WTC11 (cell line): Measurements from ENCODE around the gene SPAG9. TPM values are rescaled to one million over a fixed set of nuclear protein-coding genes. Genes with fewer than 3 reads are reported as not detected.

Experiments used
- ATAC-seq: fragments of 200-7000 bp; cut with Tn5 transposase; 2 replicates; pipeline ENCODE4 v1.10.0; 2021; ENCODE audit warnings: mild to moderate bottlenecking, moderate library complexity
- CTCF ChIA-PET: fragments of 300-600 bp; sonication (Branson Sonifier 250); formaldehyde crosslinking; loops from one replicate; lab custom pipeline; 2021; ENCODE audit warnings: antibody characterized with exemption; lab: Charles Lee
- POLR2A ChIA-PET: fragments of 350-600 bp; sonication (Branson Sonifier 250); formaldehyde crosslinking; loops from one replicate; lab custom pipeline; 2021; ENCODE audit warnings: antibody characterized with exemption; lab: Charles Lee
- DNase-seq: peaks from one replicate; pipeline ENCODE4 v3.0.0; 2021; ENCODE audit warnings: low spot score
- H3K27ac Mint-ChIP-seq: 2 replicates; pipeline ENCODE4 v1.8.0; 2021; ENCODE audit warnings: mixed read lengths
- H3K27me3 Mint-ChIP-seq: 2 replicates; pipeline ENCODE4 v1.8.0; 2021; ENCODE audit warnings: low read depth, mild to moderate bottlenecking, moderate library complexity, mixed read lengths
- H3K36me3 Mint-ChIP-seq: 2 replicates; pipeline ENCODE4 v1.8.0; 2021; ENCODE audit warnings: mixed read lengths
- H3K4me1 Mint-ChIP-seq: 2 replicates; pipeline ENCODE4 v1.8.0; 2022; ENCODE audit warnings: mixed read lengths
- H3K4me3 Mint-ChIP-seq: 2 replicates; pipeline ENCODE4 v1.8.0; 2021; ENCODE audit warnings: mild to moderate bottlenecking, moderate library complexity, mixed read lengths
- H3K9me3 Mint-ChIP-seq: 2 replicates; pipeline ENCODE4 v1.8.0; 2021; ENCODE audit warnings: mixed read lengths
- ATF2 ChIP-seq: sonication (generic); formaldehyde crosslinking; IDR thresholded peaks from 2 replicates; pipeline ENCODE4 v1.8.1; 2022; ENCODE audit warnings: low read depth, missing genetic modification reagents, borderline replicate concordance
- CREB1 ChIP-seq: sonication (generic); formaldehyde crosslinking; IDR thresholded peaks from 2 replicates; pipeline ENCODE4 v1.8.0; 2023; ENCODE audit warnings: mild to moderate bottlenecking, missing genetic modification reagents
- CTCF ChIP-seq: fragments of 200-600 bp; IDR thresholded peaks from 2 replicates; pipeline ENCODE4 v1.8.0; 2022; ENCODE audit warnings: antibody characterized with exemption
- EMX1 ChIP-seq: fragments of 250-450 bp; sonication (Bioruptor Pico); IDR thresholded peaks from 2 replicates; pipeline ENCODE4 v1.8.0; 2021; ENCODE audit warnings: mild to moderate bottlenecking
- FOXP1 ChIP-seq: sonication (generic); formaldehyde crosslinking; IDR thresholded peaks from 2 replicates; pipeline ENCODE4 v1.8.0; 2022; ENCODE audit warnings: missing genetic modification reagents, mild to moderate bottlenecking, moderate library complexity, borderline replicate concordance
- GTF2I ChIP-seq: fragments of 250-450 bp; sonication (Bioruptor Pico); conservative IDR thresholded peaks from 2 replicates; pipeline ENCODE4 v1.4.0; 2021; ENCODE audit warnings: mild to moderate bottlenecking
- HMGA2 ChIP-seq: fragments of 250-450 bp; sonication (Bioruptor Pico); IDR thresholded peaks from 2 replicates; pipeline ENCODE4 v1.4.0; 2021; ENCODE audit warnings: mild to moderate bottlenecking, moderate library complexity
- IRF2 ChIP-seq: sonication (generic); formaldehyde crosslinking; IDR thresholded peaks from 2 replicates; pipeline ENCODE4 v1.8.0; 2022; ENCODE audit warnings: low read depth, missing genetic modification reagents, borderline replicate concordance
- JUN ChIP-seq: sonication (generic); formaldehyde crosslinking; IDR thresholded peaks from 2 replicates; pipeline ENCODE4 v1.8.0; 2023; ENCODE audit warnings: mild to moderate bottlenecking, missing genetic modification reagents
- KAT7 ChIP-seq: sonication (generic); formaldehyde crosslinking; IDR thresholded peaks from 2 replicates; pipeline ENCODE4 v1.8.1; 2023; ENCODE audit warnings: missing genetic modification reagents, mild to moderate bottlenecking, borderline replicate concordance
- MAX ChIP-seq: sonication (generic); formaldehyde crosslinking; IDR thresholded peaks from 2 replicates; pipeline ENCODE4 v1.8.0; 2022; ENCODE audit warnings: mild to moderate bottlenecking, missing genetic modification reagents
- MLX ChIP-seq: sonication (generic); formaldehyde crosslinking; IDR thresholded peaks from 2 replicates; pipeline ENCODE4 v1.8.1; 2023; ENCODE audit warnings: mild to moderate bottlenecking, missing genetic modification reagents, moderate library complexity
- NR2C2 ChIP-seq: sonication (generic); formaldehyde crosslinking; IDR thresholded peaks from 2 replicates; pipeline ENCODE4 v1.8.0; 2022; ENCODE audit warnings: mild to moderate bottlenecking, missing genetic modification reagents
- OVOL2 ChIP-seq: fragments of 250-450 bp; sonication (Bioruptor Pico); IDR thresholded peaks from 2 replicates; pipeline ENCODE4 v1.9.0; 2021; ENCODE audit warnings: mild to moderate bottlenecking, borderline replicate concordance
- USF2 ChIP-seq: sonication (generic); formaldehyde crosslinking; IDR thresholded peaks from 2 replicates; pipeline ENCODE4 v1.8.1; 2023; ENCODE audit warnings: mild to moderate bottlenecking, missing genetic modification reagents, moderate library complexity
- ZNF121 ChIP-seq: sonication (generic); formaldehyde crosslinking; IDR thresholded peaks from 2 replicates; pipeline ENCODE4 v1.8.0; 2023; ENCODE audit warnings: missing genetic modification reagents
- ZNF219 ChIP-seq: sonication (generic); formaldehyde crosslinking; IDR thresholded peaks from 2 replicates; pipeline ENCODE4 v1.8.0; 2023; ENCODE audit warnings: missing genetic modification reagents, mild to moderate bottlenecking, borderline replicate concordance
- ZNF263 ChIP-seq: sonication (generic); formaldehyde crosslinking; IDR thresholded peaks from 2 replicates; pipeline ENCODE4 v1.8.1; 2022; ENCODE audit warnings: low read depth, mild to moderate bottlenecking, moderate library complexity, missing genetic modification reagents
- ZNF423 ChIP-seq: fragments of 250-450 bp; sonication (Bioruptor Pico); IDR thresholded peaks from 2 replicates; pipeline ENCODE4 v2.1.2; 2022; ENCODE audit warnings: mild to moderate bottlenecking, moderate library complexity
- total RNA-seq: library from RNA; stranded (reverse); gene quantifications from 3 replicates; pipeline ENCODE4 v1.2.3, GENCODE V29; 2021
- TF ChIP-seq, protein P1 (sequence below): sonication (generic); formaldehyde crosslinking; IDR thresholded peaks from 2 replicates; pipeline ENCODE4 v1.8.1; 2022; ENCODE audit warnings: missing genetic modification reagents, borderline replicate concordance

Gene SPAG9
- total RNA-seq, 1 experiment from 2014 or later: 51.9 TPM

DNA sequence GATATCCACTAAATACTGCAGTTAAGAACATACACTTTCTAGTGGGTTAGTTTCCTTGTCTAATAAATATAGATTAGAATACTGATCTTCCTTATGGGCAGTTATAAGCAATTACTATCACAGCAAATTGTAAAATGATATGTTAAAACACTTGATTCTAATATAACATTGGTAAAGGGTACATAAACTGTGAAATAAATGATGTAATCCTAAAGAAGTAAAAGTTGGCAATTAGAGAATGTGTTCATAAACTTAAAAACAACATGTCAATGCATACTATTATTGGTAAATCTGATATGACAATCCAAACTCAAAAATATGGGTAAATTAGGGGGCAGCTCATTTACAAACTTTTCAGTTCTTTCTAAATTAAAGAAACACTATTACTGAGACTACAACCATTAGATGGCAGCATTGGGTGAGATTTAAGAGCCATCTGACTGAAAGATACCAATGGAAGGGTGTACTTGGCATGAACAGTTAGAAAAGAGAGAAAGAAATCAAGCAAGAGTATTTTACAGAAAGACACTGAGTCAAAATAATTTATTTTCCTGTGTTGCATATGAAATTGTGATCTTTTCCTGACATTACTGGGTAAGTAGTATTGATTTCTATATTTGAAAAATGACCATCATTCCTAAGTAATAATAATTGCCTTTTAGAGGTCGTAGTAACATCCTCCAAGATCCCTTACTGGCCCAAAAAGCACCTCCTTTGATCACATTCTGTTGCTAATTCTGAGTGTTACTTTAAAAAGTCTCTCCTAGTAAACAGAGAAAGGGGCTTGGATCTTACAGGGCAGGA, 119.6 kb downstream of the SPAG9 start (continued):
- TF ChIP-seq USF2: no peak
- TF ChIP-seq, all 79 proteins: peak for 0

DNA sequence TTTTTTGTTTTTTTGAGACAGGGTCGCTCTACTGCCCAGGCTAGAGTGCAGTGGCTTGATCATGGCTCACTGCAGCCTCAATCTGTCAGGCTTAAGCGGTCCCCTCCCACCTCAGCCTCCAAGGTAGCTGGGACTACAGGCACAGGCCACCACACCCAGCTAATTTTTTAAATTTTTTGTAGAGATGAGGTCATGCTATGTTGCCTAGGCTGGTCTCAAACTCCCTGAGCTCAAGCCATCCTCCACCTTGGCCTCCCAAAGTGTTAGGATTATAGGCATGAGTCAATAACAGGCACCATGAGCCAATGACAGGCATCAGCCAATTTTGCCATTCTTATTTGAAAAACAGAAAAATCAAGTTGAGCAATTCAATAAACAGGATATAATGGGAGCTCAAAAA, 125.0 kb downstream of the SPAG9 start:
- Mint-ChIP-seq H3K27me3 (no peaks in the 10 kb centered on the region), H3K4me3 (no peak overlapping the region), H3K9me3 (no peaks in the 10 kb centered on the region), H3K27ac (no peak overlapping the region), H3K4me1 (no peaks in the 10 kb centered on the region), H3K36me3 (peaks cover 48% of the 10 kb centered on the region)
- TF ChIP-seq USF2 (no peak), ZNF121 (CRISPR knock-in tag) (no peak), JUN (CRISPR knock-in tag) (no peak), KAT7 (CRISPR knock-in tag) (no peak), ATF2 (CRISPR knock-in tag) (no peak), IRF2 (CRISPR knock-in tag) (no peak), MAX (CRISPR knock-in tag) (no peak), ZNF263 (CRISPR knock-in tag) (no peak), MLX (CRISPR knock-in tag) (no peak), OVOL2 (CRISPR knock-in tag) (no peak), FOXP1 (CRISPR knock-in tag) (no peak), CREB1 (CRISPR knock-in tag) (no peak)
- TF ChIP-seq, protein P1, sequence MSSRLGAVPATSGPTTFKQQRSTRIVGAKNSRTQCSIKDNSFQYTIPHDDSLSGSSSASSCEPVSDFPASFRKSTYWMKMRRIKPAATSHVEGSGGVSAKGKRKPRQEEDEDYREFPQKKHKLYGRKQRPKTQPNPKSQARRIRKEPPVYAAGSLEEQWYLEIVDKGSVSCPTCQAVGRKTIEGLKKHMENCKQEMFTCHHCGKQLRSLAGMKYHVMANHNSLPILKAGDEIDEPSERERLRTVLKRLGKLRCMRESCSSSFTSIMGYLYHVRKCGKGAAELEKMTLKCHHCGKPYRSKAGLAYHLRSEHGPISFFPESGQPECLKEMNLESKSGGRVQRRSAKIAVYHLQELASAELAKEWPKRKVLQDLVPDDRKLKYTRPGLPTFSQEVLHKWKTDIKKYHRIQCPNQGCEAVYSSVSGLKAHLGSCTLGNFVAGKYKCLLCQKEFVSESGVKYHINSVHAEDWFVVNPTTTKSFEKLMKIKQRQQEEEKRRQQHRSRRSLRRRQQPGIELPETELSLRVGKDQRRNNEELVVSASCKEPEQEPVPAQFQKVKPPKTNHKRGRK (CRISPR knock-in tag): no peak
- ChIA-PET POLR2A (interaction anchor here (0.6 kb wide), 1 partner anchor 132 kb away, joined by 4 read pairs; no protein-coding TSS in a partner anchor), CTCF (no interaction called here)
- DNase-seq (no peak), ATAC-seq (no peak)

- TF ChIP-seq NR2C2 (CRISPR knock-in tag) (no peak), MAX (CRISPR knock-in tag) (no peak), GTF2I (CRISPR knock-in tag) (no peak), HMGA2 (no peak), IRF2 (CRISPR knock-in tag) (no peak), EMX1 (CRISPR knock-in tag) (no peak), CTCF (no peak), OVOL2 (CRISPR knock-in tag) (no peak), ZNF423 (CRISPR knock-in tag) (no peak), KAT7 (CRISPR knock-in tag) (no peak), ZNF219 (no peak)
- Mint-ChIP-seq H3K36me3 (peaks cover 55% of the 10 kb centered on the region), H3K9me3 (no peaks in the 10 kb centered on the region), H3K27me3 (no peaks in the 10 kb centered on the region), H3K27ac (no peak overlapping the region), H3K4me3 (no peak overlapping the region), H3K4me1 (no peaks in the 10 kb centered on the region)
- no peak for DNase-seq
- ATAC-seq: no peak
- POLR2A ChIA-PET: no interaction called here
- CTCF ChIA-PET: no interaction called here
Measured at GRCh38 chr17:50993544-50993943, 127.1 kb downstream of the SPAG9 start.
